ENCODE data around the gene PRH1.

PRH1 gene

GRCh38 chr12:10838461-10838860 lies 45.6 kb downstream of the PRH1 start:
- no peak for DNase-seq (ENCODE audit: low spot score)

Data from D341Med (cell line).